Fibroblast of upper back skin (primary cell): ENCODE measurements around the gene SGK1.

ENCODE experiments used
- DNase-seq: peaks from one replicate; pipeline ENCODE4 v3.0.0-alpha.2; 2013

The SGK1 gene

DNA sequence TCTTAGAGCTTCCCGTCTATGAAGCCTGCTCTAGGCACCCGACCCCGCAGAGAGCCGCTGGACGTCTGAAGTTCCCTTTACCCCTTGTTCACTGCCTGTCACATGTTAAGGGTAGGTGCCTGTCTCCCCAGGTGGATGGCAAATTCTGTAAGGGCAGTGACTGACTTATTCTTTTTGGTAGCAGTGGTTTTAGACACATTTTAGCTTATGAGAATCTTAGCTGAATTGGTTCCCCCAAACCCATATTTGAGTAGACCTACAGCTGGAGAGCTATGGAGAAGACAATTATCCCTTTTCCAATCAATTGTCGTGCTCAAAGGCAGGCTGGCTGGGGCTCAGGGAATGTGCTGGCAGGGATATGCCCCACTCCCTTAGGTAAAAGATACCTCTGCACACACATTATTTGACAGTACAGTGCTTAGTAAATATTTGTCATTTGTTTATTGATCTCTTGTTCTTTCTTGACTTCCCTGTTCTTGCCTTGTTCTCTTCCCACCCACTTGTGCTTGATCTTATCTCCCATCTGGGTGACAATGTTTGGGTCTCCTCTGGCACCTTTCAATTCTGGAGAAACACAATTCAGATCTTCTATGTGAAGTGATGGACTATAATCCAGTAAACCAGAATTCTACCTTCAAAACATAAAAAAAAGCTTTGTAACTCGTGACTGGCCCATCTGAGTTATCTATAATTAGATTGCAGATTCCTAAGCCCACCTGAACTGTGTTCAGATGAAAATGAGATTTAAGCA, 151.2 kb downstream of the SGK1 start:
- no peak for DNase-seq

DNA sequence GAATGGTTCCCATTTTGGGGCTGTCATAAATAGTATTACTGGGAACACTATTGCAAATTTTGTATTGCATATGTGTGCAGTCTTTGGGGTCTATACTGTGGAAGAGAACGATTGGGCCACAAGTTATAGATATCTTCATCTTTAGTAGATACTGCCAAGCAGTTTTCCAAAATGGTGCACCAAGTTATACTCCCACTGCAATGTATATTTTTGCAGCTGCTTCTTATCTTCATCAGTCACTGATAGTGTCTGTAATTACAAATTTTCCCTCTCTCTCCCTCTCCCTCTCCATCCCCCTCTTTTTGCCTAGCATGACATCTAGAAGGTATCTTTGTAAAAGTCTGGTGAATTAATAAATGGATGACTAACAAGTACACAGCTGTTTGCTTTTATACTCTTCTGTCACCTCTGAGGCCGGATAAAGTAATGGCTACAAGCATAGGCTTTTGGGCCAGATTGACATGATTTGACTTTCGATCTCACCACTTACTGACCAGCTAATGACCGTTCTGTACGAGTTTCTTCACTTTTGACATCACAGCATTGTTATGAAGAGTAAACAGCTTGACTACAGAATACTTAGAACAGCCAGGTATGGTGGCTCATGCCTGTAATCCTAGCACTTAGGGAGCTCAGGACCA, 152.2 kb downstream of the SGK1 start:
- no peak for DNase-seq

DNA sequence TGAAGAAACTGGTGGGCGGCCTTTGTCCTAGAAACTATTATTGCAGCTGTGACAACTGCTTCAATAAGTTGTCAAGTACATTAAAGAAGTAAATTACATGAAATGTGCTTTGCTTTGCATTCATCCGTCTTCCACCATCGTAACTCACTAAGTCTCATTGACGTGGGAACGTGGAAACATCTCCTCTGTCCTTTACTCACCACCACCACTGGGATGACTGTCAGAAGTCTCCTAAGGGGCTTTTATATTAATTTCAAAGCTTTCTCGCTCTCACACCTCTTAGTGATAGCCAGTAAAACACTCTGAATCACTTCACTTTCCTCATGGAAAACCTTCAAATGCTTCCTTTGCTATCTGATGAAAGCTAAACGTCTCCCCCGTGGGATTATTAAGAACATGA, 153.6 kb downstream of the SGK1 start:
- no peak for DNase-seq

DNA sequence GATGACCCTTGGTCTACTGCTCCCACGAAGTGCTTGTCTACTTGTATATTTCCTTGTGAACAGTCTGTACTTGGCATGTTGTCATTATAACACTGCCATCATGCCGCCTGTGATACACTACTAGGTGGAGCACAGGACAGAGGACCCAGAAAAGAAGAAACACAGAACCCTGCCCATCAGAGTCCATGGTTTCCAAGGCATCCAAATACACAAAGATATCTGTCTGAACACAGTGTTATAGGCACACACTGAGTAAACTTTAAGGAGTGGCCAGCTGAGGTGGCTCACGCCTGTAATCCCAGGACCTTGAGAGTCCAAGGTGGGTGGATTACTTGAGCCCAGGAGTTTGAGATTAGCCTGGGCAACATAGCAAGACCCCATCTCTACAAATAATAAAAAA, 155.0 kb downstream of the SGK1 start:
- no peak for DNase-seq

DNA sequence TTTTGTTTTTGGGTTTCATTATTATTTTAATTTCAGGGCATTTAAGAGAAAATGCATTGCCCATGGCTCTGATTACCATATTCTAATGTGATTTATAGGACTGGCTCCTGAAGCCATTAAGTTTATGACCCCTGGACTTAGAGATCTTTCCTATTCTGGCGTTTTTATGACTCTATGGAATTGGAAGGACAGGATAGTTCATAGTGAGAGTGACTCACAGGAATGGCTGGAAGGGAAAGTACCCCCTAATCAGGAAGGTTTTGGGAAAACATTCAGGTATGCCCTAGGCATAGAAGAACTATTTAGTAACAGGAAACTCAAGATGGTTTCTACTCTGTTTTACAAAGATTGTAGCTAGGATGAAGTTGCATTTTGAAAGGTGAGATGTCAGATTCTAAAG, 156.9 kb downstream of the SGK1 start:
- peak; percentile 45 for DNase-seq

DNA sequence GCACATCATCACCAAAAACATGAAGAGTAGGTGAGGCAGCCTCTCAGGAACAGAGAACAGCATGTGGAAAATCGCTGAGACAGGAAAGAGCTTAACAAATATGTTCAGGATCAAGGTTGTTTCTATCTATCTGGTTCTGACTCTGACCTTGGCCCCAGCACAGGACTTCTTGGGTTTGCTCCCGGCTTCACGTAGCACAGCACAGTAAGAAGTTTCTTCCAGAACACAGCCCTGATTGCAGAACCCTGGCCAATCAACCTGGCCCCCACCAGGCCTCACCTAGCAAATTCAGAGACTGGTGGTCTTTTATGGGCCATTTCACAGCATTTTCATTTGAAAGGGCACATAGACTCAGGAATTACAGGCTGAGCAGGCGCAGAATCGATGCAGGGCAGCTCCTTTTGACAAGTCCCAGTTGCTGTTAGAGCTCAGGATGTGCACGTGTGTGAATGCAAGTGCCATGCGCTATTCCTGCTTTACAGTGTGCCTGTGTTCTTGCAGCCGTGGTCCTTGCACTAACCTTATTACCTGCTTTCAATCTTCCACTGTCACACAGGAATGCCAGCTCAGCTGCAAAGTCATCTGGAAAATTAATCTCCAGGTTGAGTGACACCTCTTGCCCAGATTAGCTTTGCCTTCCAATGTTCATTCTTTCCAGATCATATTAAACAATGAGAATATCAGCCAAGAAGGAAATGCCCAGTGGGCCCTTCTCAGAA, 165.0 kb downstream of the SGK1 start:
- DNase-seq = no peak

DNA sequence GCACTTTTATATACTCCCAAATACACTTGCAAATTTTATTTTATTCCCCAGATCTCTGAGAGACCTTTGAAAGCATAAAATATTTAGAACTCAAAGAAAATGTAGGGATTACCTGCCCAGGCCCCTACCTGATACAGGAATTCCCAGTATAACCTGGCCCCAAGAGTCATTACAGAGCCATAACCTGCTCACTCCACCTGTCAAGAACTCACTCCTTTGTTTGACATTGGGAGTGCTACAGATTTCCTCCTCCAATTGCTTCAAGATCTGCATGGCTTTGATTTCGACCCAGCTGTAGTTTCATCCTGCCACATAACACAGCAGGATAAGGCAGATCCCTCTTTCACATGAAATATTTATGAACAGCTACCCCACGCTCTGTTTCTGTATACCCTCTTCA, 169.3 kb downstream of the SGK1 start:
- no peak for DNase-seq

DNA sequence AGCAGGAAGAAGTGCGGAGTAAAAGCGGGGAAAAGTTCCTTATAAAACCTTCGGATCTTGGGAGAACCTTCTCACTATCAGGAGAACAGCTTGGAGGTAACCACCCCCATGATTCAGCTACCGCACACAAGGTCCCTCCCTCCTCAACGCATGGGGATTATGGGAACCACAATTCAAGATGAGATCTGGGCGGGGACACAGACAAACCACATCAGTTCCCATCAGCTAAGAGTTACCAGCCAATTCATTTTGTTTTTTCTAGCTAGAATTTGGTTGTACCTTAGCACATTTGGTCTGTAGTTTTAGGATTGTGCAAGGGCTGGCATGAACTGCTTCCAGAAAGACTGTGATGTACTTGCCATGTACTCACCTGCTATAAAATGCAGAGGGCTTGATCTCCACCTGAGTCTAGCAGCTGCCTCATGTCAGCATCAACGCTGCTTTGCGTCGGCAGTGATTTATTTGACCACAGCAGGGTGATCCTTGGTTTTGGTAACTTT, 170.8 kb downstream of the SGK1 start:
- DNase-seq = no peak

DNA sequence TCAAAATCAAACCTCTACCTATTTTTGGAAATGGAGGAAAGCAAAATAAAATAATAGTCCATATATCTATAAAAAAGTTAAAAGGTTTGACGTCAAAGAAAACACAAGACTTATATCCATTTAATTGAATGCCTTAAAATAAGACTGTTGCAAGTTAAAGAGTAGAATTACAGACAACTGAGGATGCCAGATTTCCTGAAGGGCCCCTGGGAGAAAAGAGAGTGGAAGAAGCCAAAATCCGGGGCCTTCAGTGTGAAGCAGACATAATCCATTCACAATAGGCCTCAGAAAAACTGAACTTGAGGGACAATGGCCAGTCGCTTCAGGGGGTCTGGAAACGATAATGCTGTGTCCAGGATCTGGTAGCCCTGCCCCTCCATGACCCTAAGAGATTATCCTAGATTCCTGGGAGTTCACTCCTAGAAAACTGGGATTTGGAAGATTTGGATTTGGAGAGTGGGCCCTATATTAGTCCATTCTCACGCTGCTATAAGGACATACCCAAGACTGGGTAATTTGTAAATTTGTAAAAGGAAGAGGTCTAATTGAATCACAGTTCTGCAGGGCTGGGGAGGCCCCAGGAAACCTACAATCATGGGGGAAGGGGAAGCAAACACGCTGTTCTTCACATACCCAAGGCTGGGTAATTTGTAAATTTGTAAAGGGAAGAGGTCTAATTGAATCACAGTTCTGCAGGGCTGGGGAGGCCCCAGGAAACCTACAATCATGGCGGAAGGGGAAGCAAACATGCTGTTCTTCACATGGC, 171.5 kb downstream of the SGK1 start:
- peak; percentile 16 for DNase-seq

DNA sequence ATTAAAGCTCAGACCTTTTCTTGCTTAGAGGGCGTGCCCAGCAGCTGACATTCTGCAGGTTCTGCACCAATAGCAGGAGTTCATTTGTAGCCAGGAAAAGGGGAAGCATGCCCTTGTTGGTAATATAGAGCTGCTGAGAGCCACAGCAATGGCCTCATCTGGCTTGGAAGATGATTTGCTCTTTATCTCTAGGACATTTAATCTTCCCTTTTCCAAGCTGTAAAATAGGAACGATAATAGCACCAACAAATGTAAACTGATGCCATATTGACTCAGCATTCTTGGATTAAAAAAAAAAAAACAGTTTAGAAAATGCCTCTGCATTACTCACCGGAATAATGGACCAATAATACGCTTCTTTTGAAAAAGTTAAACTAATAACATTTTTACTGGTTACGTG, 172.1 kb downstream of the SGK1 start:
- DNase-seq = peak; percentile 27

DNA sequence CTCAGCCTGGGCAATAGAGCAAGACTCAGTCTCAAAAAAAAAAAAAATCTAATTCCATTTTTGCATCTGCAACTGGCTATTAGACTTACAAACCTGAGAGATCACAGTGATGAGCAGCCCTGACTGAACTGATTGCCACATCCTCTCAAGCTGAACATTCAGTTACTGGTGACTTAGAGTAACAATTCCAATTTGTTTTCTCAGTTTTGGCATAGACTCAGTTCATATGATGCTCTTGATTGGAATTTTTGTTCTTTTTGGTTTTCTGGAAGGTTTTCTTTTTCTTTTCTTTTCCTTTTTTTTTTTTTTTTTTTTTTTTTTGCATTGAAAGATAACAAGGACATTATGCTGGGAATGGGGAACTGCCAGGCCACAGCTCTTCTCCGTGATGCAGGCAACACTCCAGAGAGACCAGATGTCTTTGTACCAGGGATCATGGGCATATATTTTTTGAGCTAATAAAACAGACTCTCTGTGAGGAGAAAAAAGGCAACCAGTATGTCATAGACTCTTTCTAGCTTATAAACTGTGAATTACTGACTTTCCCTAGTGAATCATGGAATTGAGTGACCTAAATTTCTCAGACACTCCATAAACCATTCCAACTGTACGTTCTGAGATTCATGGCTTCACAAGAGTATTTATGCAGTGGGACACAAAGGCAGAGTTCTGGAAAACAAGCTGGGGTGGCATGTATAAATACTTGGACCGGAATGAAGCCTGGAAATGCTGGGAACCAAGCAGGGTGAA, 179.5 kb downstream of the SGK1 start:
- DNase-seq = peak; percentile 41

DNA sequence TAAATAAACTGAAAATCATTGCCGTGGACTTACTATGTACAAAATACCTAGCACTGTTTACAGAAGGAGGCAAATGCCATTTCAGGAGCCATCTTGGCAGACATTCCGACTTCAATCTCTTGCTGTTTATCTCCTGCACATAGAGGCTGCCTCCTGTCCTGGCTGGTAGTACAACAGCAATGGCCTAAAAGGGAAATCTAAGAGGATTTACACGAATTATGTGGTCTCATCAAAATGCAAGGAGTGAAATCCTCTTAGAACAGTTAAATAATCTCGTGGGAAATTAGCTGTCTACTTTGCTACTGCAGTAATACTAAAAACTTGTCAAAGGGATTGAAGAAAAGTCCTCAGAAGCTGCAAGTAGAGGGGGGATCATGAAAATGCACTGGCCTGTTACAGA, 183.3 kb downstream of the SGK1 start:
- DNase-seq = no peak

DNA sequence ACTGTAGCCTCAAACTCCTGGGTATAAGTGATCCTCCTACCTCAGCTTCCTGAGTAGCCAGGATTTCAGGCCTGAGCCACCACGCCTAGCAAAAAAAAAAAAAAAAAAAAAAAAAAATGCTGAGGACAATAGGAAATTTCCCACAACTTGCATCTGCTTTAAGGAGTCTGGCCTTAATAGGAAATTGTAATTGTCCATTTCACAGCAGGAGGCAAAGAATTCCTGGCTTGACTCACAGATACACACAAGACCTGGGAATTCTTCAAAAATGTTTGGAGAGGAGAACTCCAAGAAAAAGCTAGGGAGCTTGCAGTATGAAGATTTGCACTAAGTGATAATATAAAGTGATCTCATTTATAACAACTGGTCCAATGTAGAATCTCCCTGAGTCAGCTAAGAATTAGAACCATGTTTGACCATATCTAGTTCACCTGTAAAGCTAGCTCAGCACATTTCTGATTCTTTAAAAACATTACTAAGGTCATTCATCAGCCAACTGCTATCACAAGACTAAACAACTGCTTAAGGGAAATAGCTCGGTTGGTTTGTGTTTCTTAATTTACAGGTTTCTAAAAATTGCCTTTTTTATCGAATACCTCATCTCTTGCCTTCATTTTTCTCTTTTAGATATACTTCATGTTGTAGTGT, 185.3 kb downstream of the SGK1 start:
- peak; percentile 90 for DNase-seq

DNA sequence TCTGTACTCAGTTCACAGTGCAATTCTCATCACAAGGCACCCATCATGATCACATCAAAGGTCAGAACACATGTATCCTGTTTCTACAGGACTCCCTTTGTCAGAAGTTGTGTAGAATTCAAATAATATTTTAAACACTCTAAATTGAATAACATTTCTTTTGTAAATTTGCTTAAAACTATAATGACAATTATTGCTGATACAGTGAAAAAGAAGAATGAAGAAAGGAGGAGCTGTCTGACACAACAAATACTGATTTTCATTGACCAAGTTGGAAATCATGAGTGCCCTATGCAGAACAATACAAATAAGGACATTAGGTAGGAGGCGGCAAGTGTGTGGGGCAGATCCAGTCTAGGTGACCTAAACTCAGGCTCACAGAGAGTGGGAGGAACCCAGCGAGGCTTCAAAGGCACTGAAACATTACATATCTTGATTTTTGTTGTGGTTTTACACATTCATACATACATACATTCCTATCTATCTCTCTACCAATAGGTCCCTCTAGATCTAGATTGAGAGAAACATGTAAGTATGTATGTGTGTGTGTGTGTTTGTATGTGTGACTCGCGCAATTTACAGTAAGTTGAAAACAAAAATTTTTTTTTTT, 186.3 kb downstream of the SGK1 start:
- DNase-seq = no peak

DNA sequence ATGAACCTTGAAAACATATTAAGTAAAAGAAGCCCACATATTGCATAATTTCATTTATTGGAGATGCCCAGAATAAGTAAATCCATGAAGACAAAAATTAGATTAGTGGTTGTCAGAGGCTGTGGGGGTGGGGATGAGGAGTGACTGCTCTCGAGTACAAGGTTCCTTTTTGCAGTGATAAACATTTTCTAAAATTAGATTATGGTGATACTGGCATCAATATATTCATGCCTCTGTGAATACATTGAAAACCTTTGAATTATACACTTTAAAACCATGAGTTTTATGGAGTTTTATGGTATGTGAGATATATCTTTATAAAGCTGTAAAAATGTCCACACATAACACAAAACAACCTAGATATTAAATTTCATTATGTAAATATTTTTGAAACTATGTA, 189.8 kb downstream of the SGK1 start:
- DNase-seq = no peak

DNA sequence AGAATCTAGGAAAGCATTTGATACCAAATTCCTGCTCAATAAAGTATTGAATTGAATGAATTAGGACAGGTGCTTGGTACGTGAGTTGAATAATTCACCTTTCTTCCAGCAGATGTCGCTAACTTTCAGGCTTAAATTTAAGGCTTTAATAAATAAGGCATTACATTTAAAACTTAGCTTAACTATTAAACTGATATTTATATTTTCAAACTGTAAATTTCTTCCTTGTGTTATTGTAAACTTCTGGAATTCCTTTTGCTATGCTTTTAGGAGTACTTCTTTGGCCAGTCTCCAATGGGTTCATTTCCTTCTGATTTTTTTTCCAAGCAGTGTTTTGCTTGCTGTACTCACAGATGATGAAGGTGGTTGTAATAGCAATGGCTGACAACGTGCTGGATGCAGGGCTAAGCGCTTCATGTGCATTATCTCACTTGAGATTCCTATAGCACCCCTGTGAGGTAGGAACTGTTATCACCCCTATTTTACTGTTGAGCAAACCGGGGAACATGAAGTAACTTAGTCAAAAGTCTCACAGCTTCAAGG, 194.2 kb downstream of the SGK1 start:
- DNase-seq = peak; percentile 88

DNA sequence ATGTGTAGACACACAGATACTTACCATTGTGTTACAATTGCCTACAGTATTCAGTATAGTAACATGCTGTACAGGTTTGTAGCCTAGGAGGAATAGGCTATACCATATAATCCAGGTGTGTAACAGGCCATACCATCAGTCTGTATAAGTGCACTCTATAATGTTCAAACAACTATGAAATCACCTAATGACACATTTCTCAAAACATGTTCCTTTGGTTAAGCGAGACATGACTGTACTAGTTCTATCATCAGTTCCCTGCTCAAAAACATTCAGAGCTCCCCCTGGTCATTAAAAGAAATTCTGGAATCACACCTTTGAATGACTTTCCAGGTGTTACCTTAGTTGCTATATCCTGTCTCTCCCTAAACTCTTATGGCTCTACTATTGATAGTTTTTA, 195.1 kb downstream of the SGK1 start:
- no peak for DNase-seq

DNA sequence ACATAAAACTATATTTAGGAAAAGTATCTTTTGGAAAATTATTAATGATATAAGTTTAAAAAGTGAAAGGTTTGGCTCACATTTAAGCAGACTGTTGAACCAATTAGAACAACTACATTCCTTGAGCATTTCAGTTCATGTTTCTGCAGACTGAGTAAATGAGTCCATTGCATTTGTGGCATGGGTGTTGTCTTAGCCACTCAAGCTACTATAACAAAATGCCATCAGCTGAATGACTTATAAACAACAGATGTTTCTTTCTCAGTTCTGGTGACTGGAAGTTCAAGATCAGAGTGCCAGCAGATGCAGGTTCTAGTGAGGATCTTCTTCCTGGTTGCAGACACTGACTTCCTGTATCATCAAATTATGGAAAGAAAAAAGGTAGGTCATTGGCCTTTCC, 198.4 kb downstream of the SGK1 start:
- DNase-seq = no peak
